HG03280 (cell line): ENCODE results near the gene HERC4.

ENCODE experiments used
- ATAC-seq: cut with Tn5 transposase; IDR thresholded peaks from one replicate; pipeline ENCODE4 v1.9.1; 2021; ENCODE audit warnings: mild to moderate bottlenecking, moderate library complexity; ENCODE audit not compliant: unreplicated experiment

HERC4 gene

GRCh38 chr10:68074775-68075549 is at the start of gene HERC4:
TSS of gene HERC4 (minus strand) at chr10:68075283. CDS start at chr10:68073108, 2,175 bp downstream.
- ATAC-seq = peak; percentile 87

DNA sequence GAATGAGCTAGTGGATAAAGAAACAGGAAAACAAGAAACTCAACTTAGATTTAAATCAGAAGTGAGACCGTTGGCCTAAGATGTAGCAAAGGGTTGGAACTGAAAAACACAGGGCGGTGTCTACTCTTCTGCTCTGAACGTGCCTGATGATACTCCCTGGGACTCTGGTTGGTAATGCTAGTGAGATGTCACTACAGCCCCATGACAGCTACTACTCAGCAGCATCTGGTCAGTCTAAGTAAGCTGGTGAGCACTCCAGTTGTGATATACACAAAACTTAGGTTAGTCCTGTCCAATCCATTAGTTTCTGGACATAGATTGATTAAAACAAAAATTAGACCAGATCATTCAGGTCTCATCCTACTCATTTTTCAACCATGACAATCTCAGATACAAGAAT is 49.6 kb upstream of the HERC4 start:
- no peak for ATAC-seq

- ATAC-seq = no peak
Measured at GRCh38 chr10:68121852-68122251, 46.8 kb upstream of the HERC4 start.

- ATAC-seq = no peak
Measured at GRCh38 chr10:68121020-68121743, 46.1 kb upstream of the HERC4 start.

- no peak for ATAC-seq
Measured at GRCh38 chr10:68118657-68119056, 43.6 kb upstream of the HERC4 start.

GRCh38 chr10:68112837-68113236 is 37.8 kb upstream of the HERC4 start:
- ATAC-seq = no peak

DNA sequence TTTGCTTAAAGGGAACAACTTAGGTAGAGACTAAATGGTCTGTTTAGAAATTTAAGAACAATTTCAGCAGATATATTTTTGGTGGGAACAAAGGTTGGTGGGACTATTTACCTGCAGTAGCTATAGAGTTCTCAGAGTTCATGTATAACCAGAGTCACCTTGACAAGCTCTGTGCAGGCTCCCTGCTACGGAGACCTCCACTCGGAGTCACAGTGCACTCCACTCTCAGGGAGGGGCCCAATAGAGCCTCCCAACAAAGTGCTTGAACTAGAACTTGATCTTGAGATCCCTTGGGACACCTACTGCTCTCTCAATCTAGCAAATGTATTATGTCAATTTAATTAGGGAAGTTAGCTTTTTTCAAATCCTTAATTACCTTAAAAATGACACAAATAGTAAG is 36.5 kb upstream of the HERC4 start:
- ATAC-seq = no peak

- no peak for ATAC-seq
Measured at GRCh38 chr10:68110027-68110426, 34.9 kb upstream of the HERC4 start.

- no peak for ATAC-seq
Measured at GRCh38 chr10:68109331-68109730, 34.2 kb upstream of the HERC4 start, which contains the start of gene MYPN. TSS of gene MYPN (plus strand) at chr10:68109488. CDS start at chr10:68121439, 11,951 bp downstream.

- ATAC-seq = no peak
Measured at GRCh38 chr10:68108653-68109052, 33.6 kb upstream of the HERC4 start.

GRCh38 chr10:68108051-68108450 is 33.0 kb upstream of the HERC4 start:
- no peak for ATAC-seq

DNA sequence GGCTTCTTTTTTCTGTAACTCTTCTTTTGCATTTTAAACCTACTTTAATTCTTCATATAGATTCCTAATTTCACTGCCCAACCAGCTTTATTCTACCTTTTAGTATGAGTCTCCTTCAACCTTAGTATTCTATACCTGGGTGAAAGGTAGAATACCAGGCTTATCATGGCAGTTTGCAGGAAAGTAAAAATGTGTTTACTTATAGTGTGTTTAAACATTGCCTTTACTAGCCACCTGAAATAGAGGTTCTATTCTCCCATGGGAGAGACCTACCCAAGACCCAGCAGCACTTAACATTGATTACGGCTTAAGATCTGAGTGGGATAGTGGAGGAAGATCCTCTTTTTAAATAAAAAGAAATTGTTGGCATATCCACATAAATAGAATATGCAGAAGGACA is 32.6 kb upstream of the HERC4 start:
- ATAC-seq = no peak

GRCh38 chr10:68106656-68107055 is 31.6 kb upstream of the HERC4 start:
- ATAC-seq = no peak

DNA sequence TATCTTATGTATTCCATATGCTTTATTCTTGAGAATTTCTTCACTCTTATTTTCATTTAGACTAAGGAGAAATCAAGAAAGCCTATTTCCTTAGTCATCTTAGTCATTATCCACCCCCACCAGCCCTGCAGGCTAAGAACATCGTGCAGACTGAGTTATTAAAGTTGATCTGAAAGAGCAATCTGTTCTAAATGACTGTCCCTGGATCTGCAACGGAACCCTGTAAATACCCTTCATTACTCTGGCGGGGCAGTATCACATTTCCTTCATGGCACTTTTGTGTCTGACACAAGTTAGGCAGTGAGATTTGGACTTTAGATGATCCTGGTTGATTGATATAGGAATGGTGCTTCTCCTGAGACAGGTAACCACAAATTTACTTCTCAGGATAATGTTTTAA is 30.7 kb upstream of the HERC4 start:
- ATAC-seq = no peak

- ATAC-seq = no peak
Measured at GRCh38 chr10:68103901-68104300, 28.8 kb upstream of the HERC4 start.

DNA sequence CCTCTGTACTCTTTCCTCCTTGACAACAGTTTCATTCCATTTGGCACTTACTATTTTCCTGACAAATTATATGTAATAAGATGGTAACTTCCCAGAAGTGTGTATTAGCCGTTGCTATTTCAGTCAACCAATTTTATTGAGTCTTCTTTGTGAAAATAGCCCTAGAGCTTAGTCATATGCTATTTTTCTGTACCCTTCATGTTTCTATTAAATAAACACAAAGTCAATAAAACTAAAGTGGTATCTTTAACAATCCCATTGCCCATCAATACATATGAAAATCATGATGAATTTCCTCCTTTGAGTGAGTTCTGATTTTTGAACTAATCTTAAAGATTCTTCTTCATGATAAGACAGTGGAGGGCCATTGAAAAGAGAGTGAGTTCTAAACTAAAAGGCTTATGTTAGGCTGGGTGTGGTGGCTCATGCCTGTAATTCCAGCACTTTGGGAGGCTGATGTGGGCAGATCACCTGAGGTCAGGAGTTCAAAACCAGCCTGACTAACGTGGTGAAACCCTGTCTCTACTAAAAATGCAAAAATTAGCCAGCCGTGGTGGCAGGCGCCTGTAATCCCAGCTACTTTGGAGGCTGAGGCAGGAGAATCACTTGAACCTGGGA is 28.3 kb upstream of the HERC4 start:
- no peak for ATAC-seq

DNA sequence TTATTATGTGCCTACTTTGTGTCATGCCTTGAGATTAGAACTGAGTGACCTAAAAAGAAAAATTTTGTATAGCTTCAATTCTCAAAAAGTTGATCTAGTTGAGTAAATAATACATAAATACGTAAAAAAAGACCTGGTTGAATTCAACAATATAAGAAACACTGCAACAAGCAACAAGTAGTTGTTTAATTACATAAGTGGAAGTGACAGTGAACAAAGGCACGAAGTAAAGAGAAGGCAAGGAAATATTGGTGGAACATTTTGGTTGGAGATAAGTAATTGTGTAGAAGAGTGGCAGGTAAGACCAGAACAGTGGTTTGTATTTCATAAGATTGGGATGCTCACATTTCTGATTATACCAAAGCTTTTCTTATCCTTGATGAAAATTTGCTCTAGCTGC is 26.0 kb upstream of the HERC4 start:
- no peak for ATAC-seq

GRCh38 chr10:68099736-68100135 is 24.7 kb upstream of the HERC4 start:
- ATAC-seq = no peak

DNA sequence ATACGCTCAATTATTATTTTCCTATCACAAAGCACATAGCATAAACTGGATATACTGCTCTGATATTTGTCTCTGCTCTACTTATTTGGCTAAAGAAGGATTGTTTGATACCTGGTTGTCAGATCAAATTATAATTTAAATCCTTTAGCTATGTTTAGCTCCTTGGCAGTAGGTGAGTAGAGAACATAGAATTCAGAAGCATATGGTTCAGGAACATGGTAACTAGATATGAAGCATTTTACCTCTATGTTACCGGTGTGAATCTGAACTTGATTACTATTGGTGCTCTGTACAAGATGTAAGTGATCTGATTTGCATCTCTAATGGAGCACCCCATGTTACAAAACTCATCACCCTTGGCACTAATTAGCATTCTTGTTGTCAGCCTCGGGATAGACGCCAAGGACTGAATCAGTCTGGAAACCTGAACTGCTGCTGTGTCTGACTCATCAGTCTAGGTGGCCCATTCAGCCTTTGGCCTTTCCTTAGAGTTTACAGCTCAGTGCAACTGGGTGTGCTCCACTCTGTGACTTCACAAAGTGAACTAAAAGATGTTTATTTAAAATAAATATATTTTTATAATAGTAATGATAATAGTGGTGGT is 21.9 kb upstream of the HERC4 start:
- no peak for ATAC-seq

DNA sequence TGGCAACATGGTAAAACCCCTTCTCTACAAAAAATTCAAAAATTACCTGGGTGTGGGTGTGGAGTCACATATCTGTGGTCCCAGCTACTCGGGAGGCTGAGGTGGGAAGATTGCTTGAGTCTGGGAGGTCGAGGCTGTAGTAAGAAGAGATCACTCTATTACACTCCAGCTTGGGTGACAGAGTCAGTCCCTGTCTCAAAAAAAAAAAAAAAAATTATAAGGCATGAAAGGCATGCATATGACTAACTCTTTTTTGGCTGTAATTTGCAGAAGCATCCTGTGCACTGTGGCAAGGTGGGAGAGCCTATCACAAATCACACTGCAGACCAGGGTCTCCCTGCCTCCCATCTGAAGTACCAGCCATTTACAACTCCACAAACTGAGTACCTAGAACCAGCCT is 20.1 kb upstream of the HERC4 start:
- ATAC-seq = no peak

GRCh38 chr10:68092512-68092911 is 17.4 kb upstream of the HERC4 start:
- no peak for ATAC-seq
